Measurements from ENCODE around the gene TRIM54. TPM values are rescaled to one million over a fixed set of nuclear protein-coding genes. Genes with fewer than 3 reads are reported as not detected.

The TRIM54 gene
- total RNA-seq, 1 experiment from 2014 or later, result 9.8 TPM

DNA sequence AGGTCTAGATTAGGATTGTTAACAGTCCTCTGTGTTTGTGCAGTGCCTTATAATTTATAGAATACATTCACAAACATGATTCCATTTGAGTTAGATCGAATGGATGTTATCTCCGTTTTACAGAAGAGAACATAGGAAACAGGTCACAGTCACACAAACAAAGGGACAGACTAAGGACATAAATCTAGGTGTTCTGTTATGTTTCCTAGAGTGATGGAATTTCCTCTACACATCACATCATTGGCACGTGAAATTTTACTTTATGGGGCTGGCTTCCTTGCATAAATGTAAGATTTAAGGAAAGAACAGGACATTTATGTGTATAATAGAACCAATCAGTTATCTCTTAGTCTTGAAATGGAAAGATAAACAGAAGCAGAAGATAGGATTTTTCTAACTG, 6.4 kb downstream of the TRIM54 start:
- CTCF ChIA-PET, result no interaction called here
- no peak overlapping the region for H3K4me3 ChIP-seq
- POLR2A ChIA-PET (ENCODE audit: unreplicated experiment), result no interaction called here
- H2AFZ ChIP-seq, result no peak overlapping the region
- no peaks in the 10 kb centered on the region for H3K9me3 ChIP-seq (ENCODE audit: insufficient read depth, low read depth)
- no peaks in the 10 kb centered on the region for H4K20me1 ChIP-seq (ENCODE audit: insufficient read depth)
- no peaks in the 10 kb centered on the region for H3K27me3 ChIP-seq (ENCODE audit: insufficient read depth, low read depth)
- H3K9me2 ChIP-seq (ENCODE audit: insufficient read depth), result no peaks in the 10 kb centered on the region
- no peaks in the 10 kb centered on the region for H3K36me3 ChIP-seq (ENCODE audit: low read depth)
- intact Hi-C loops (cut with micrococcal nuclease; ENCODE audit: unreplicated experiment), result no loop called here
- H3K4me2 ChIP-seq, result no peak overlapping the region
- TF ChIP-seq EZH2 (IDR thresholded peaks at IDR 0.05; ENCODE audit: low read depth) (no peak), CTCF (conservative IDR thresholded peaks at IDR 0.05) (no peak)
- H3F3A ChIP-seq (ENCODE audit: insufficient read depth, low read depth), result peaks cover 29% of the 10 kb centered on the region
- no TSS peak for BruUV-seq (replicated peaks)
- no peak overlapping the region for H3K27ac ChIP-seq
- DNase-seq, result no peak
- H3K79me2 ChIP-seq (ENCODE audit: low read depth), result no peaks in the 10 kb centered on the region
- peaks cover 36% of the 10 kb centered on the region for H3K4me1 ChIP-seq (replicated peaks; ENCODE audit: insufficient read depth)

- POLR2A ChIA-PET (ENCODE audit: unreplicated experiment), result no interaction called here
- Histone ChIP-seq H3K9me2 (ENCODE audit: insufficient read depth) (no peaks in the 10 kb centered on the region), H3K27ac (no peak overlapping the region), H2AFZ (no peak overlapping the region), H3F3A (ENCODE audit: insufficient read depth, low read depth) (peaks cover 35% of the 10 kb centered on the region), H4K20me1 (ENCODE audit: insufficient read depth) (no peaks in the 10 kb centered on the region), H3K36me3 (ENCODE audit: low read depth) (no peaks in the 10 kb centered on the region), H3K4me2 (no peak overlapping the region), H3K4me3 (no peak overlapping the region), H3K27me3 (ENCODE audit: insufficient read depth, low read depth) (no peaks in the 10 kb centered on the region), H3K4me1 (replicated peaks; ENCODE audit: insufficient read depth) (peaks cover 33% of the 10 kb centered on the region), H3K9me3 (ENCODE audit: insufficient read depth, low read depth) (no peaks in the 10 kb centered on the region), H3K79me2 (ENCODE audit: low read depth) (no peaks in the 10 kb centered on the region)
- no peak for DNase-seq
- BruUV-seq (replicated peaks), result no TSS peak
- intact Hi-C loops (cut with micrococcal nuclease; ENCODE audit: unreplicated experiment), result no loop called here
- TF ChIP-seq EZH2 (IDR thresholded peaks at IDR 0.05; ENCODE audit: low read depth) (no peak), CTCF (conservative IDR thresholded peaks at IDR 0.05) (no peak)
- CTCF ChIA-PET, result interaction anchor here (0.6 kb wide), 1 partner anchor 124 kb away, joined by 4 read pairs; no protein-coding TSS in a partner anchor
These were observed 8.3 kb downstream of the TRIM54 start for GRCh38 chr2:27290549-27290948.

DNA sequence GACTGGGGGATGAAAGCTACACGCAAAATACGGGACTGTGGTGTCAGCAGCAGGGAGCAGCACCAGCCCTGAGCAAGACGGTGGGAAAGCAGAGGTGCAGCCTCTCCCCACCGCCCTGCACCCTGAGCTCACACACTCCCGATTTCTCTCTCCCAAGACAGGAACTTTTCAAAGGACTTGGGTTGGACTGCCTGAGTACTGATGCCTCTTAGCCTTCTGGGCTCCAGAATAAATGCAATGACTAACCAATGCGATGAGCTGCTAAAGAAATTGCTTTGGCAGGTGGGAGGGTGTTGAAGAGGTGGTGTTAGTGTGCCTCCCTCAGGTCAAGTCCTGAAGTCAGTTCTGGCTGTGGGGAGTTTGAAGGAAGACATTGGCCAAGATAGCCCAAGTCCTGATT, 9.6 kb downstream of the TRIM54 start:
- peaks cover 35% of the 10 kb centered on the region for H3F3A ChIP-seq (ENCODE audit: insufficient read depth, low read depth)
- no peaks in the 10 kb centered on the region for H3K9me2 ChIP-seq (ENCODE audit: insufficient read depth)
- DNase-seq, result no peak
- CTCF ChIA-PET, result interaction anchor here (1.1 to 2.6 kb wide), 3 partner anchors 10 to 275 kb away, joined by 3 to 22 read pairs (median 17); partner anchors contain the start of gene TRIM54
- peaks cover 33% of the 10 kb centered on the region for H3K4me1 ChIP-seq (replicated peaks; ENCODE audit: insufficient read depth)
- H3K79me2 ChIP-seq (ENCODE audit: low read depth), result no peaks in the 10 kb centered on the region
- H3K9me3 ChIP-seq (ENCODE audit: insufficient read depth, low read depth), result no peaks in the 10 kb centered on the region
- intact Hi-C loops (cut with micrococcal nuclease; ENCODE audit: unreplicated experiment), result no loop called here
- no peak overlapping the region for H3K4me3 ChIP-seq
- TF ChIP-seq CTCF (conservative IDR thresholded peaks at IDR 0.05) (no peak), EZH2 (IDR thresholded peaks at IDR 0.05; ENCODE audit: low read depth) (no peak)
- no peak overlapping the region for H2AFZ ChIP-seq
- peak overlapping the region; percentile 81 for H3K27ac ChIP-seq
- POLR2A ChIA-PET (ENCODE audit: unreplicated experiment), result interaction anchor here (0.6 kb wide), 1 partner anchor 42 kb away, joined by 3 read pairs; no protein-coding TSS in a partner anchor
- H3K27me3 ChIP-seq (ENCODE audit: insufficient read depth, low read depth), result no peaks in the 10 kb centered on the region
- no peaks in the 10 kb centered on the region for H4K20me1 ChIP-seq (ENCODE audit: insufficient read depth)
- peak overlapping the region; percentile 58 for H3K4me2 ChIP-seq
- no TSS peak for BruUV-seq (replicated peaks)
- H3K36me3 ChIP-seq (ENCODE audit: low read depth), result no peaks in the 10 kb centered on the region
